ENCODE data around the gene NECAP2.

DNA sequence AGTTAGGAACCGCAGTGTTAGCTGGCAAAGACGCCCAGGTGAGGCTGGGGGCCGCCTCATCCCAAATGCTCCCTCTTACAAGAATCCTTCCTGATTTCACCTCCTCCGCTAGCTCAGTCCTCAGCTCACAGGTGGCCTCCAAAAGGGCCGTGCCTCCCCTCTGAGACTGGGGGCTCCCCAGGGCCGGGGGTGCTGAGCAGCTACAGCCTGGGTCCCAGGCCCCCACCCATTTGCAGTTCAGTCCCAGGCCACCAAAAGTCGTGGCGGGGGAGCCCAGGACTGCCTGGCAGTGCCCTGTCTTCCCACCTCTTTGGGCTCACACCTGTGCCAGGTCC, 43.9 kb downstream of the NECAP2 start:
- TF ChIP-seq, protein P1, sequence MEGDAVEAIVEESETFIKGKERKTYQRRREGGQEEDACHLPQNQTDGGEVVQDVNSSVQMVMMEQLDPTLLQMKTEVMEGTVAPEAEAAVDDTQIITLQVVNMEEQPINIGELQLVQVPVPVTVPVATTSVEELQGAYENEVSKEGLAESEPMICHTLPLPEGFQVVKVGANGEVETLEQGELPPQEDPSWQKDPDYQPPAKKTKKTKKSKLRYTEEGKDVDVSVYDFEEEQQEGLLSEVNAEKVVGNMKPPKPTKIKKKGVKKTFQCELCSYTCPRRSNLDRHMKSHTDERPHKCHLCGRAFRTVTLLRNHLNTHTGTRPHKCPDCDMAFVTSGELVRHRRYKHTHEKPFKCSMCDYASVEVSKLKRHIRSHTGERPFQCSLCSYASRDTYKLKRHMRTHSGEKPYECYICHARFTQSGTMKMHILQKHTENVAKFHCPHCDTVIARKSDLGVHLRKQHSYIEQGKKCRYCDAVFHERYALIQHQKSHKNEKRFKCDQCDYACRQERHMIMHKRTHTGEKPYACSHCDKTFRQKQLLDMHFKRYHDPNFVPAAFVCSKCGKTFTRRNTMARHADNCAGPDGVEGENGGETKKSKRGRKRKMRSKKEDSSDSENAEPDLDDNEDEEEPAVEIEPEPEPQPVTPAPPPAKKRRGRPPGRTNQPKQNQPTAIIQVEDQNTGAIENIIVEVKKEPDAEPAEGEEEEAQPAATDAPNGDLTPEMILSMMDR (IDR thresholded peaks at IDR 0.05; ENCODE audit: extremely low read depth in 1 of 2, insufficient read depth in 1 of 2, low read depth in 1 of 2, low read length in 2 of 2) = no peak
- TF ChIP-seq, protein P2, sequence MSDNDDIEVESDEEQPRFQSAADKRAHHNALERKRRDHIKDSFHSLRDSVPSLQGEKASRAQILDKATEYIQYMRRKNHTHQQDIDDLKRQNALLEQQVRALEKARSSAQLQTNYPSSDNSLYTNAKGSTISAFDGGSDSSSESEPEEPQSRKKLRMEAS (IDR thresholded peaks at IDR 0.05; ENCODE audit: insufficient read depth, insufficient read length) = no peak
- TF ChIP-seq EZH2 (IDR thresholded peaks at IDR 0.05; ENCODE audit: borderline replicate concordance, low read depth, low read length, severe bottlenecking) = no peak
- TF ChIP-seq POLR2A (IDR thresholded peaks at IDR 0.05; ENCODE audit: low read depth, low read length) = no peak
- TF ChIP-seq MYC (IDR thresholded peaks at IDR 0.05; ENCODE audit: low read depth, low read length) = no peak
